Natural killer cell (primary cell): ENCODE results near the gene VAV1. TPM values are rescaled to one million over a fixed set of nuclear protein-coding genes. Genes with fewer than 3 reads are reported as not detected.

Experiments used
- ATAC-seq, 3 donors: fragments of 150-1000 bp in 2 of 3; fragments of 200-7000 bp in 1 of 3; cut with Tn5 transposase; 1 replicate in 1 of 3; 2 replicates in 2 of 3; pipeline ENCODE4 v1.10.0; 2021; ENCODE audit warnings: mild to moderate bottlenecking in 2 of 3, moderate library complexity in 2 of 3
- DNase-seq, 2 donors: peaks; one replicate each; pipeline versions ENCODE4 v3.0.0 to v3.0.0-alpha.2; 2013 to 2021; ENCODE audit warnings: mixed read lengths in 1 of 2
- H3K27ac ChIP-seq: one replicate; pipeline ENCODE4 v1.5.1; 2013; ENCODE audit warnings: mild to moderate bottlenecking, low read length
- H3K27me3 ChIP-seq: one replicate; pipeline ENCODE4 v1.6.1; 2013; ENCODE audit warnings: low read length; ENCODE audit not compliant: control insufficient read depth, insufficient read depth
- H3K36me3 ChIP-seq: one replicate; pipeline ENCODE4 v1.6.1; 2013; ENCODE audit warnings: low read length; ENCODE audit not compliant: control insufficient read depth, insufficient read depth
- H3K4me1 ChIP-seq: one replicate; pipeline ENCODE4 v1.6.1; 2013; ENCODE audit warnings: low read length; ENCODE audit not compliant: control insufficient read depth, insufficient read depth
- H3K4me3 ChIP-seq: one replicate; pipeline ENCODE4 v1.5.1; 2013; ENCODE audit warnings: low read length
- H3K9me3 ChIP-seq: one replicate; pipeline ENCODE4 v1.6.1; 2013; ENCODE audit warnings: low read length; ENCODE audit not compliant: control insufficient read depth, insufficient read depth
- H3K27ac Mint-ChIP-seq, 2 donors: one replicate each; pipeline ENCODE4 v1.8.0; 2022; ENCODE audit warnings: mild to moderate bottlenecking in 2 of 2, mixed read lengths in 2 of 2, moderate library complexity in 1 of 2
- H3K27me3 Mint-ChIP-seq, 2 donors: one replicate each; pipeline ENCODE4 v1.8.0; 2022; ENCODE audit warnings: low read depth in 2 of 2, mixed read lengths in 2 of 2
- H3K36me3 Mint-ChIP-seq: one replicate; pipeline ENCODE4 v1.8.0; 2022; ENCODE audit warnings: mixed read lengths
- H3K4me1 Mint-ChIP-seq, 2 donors: one replicate each; pipeline ENCODE4 v1.8.0; 2022; ENCODE audit warnings: mixed read lengths in 2 of 2
- H3K4me3 Mint-ChIP-seq: one replicate; pipeline ENCODE4 v1.8.0; 2022; ENCODE audit warnings: mild to moderate bottlenecking, moderate library complexity, mixed read lengths
- H3K9me3 Mint-ChIP-seq, 2 donors: one replicate each; pipeline ENCODE4 v1.8.0; 2022; ENCODE audit warnings: mixed read lengths in 2 of 2
- CTCF ChIP-seq: fragments of 200-600 bp; IDR thresholded peaks from one replicate; pipeline ENCODE4 v1.8.0; 2022; ENCODE audit warnings: antibody characterized with exemption
- WGBS: methylation state at CpG from one replicate; pipeline ENCODE4 v1.1.7; 2013; ENCODE audit warnings: missing lambda C conversion rate; ENCODE audit not compliant: insufficient coverage; 5-methylcytosine and 5-hydroxymethylcytosine counted together
- intact Hi-C: fragments of 100-400 bp; cut with micrococcal nuclease; formaldehyde crosslinking; loops from one replicate; pipeline ENCODE4 v1.14.2; 2022
- total RNA-seq, 4 donors: library from RNA; stranded (reverse); fragments of 120-200 nt in 1 of 4; gene quantifications; one replicate each; pipeline versions ENCODE4 v1.2.3 to v1.2.4, GENCODE V29; 2013 to 2022

The VAV1 gene
- total RNA-seq, 3 donors from 2014 or later (not counting 1 experiment from before 2014, with no cell fraction given) = 141 to 167 (median 164) TPM

DNA sequence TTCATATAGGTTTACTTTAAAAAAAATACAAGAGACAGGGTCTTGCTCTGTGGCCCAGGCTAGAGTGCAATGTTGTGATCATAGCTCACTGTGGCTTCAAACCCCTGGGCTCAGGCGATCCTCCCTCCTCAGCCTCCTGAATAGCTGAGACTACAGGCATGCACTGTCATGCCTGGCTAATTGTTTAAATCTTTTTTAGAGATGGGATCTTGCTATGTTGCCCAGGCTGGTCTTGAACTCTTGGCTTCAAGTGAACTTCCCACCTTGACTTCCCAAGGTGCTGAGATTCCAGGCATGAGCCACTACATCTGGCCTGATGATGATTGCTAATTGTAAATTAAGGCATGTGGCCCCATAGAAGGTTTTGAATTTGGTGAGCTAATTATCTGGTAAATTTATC is 79.5 kb downstream of the VAV1 start:
- Mint-ChIP-seq H3K27me3 (no peaks in the 10 kb centered on the region), H3K4me3 (no peak overlapping the region), H3K36me3 (no peaks in the 10 kb centered on the region), H3K27ac (no peak overlapping the region), H3K9me3 (no peaks in the 10 kb centered on the region), H3K4me1 (peaks cover 0 to 6% of the 10 kb centered on the region in 2 donors)
- WGBS = 100% methylated on average over 1 of the region's 1 CpG
- no peaks in the 10 kb centered on the region for H3K9me3 ChIP-seq
- no peak overlapping the region for H3K4me3 ChIP-seq
- no peaks in the 10 kb centered on the region for H3K27me3 ChIP-seq
- no peak for DNase-seq
- H3K4me1 ChIP-seq = no peaks in the 10 kb centered on the region
- intact Hi-C loops = no loop called here
- TF ChIP-seq CTCF = no peak
- peaks cover 78% of the 10 kb centered on the region for H3K36me3 ChIP-seq
- H3K27ac ChIP-seq = no peak overlapping the region
- no peak for ATAC-seq

DNA sequence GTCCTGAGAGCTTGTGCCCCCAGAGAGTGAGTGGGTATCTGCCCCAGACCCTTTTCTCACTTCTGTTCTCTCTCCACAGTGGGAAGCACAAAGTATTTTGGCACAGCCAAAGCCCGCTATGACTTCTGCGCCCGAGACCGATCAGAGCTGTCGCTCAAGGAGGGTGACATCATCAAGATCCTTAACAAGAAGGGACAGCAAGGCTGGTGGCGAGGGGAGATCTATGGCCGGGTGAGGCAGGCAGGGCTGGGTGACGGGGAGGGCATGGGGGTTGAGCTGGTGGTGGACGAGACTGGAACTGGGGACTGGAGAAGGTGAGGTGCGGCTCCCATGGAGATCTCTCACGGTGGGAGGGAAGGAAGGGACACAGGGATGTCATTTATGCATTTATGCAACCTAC is 81.4 kb downstream of the VAV1 start:
- Mint-ChIP-seq H3K27me3 (no peaks in the 10 kb centered on the region), H3K9me3 (no peaks in the 10 kb centered on the region), H3K36me3 (no peaks in the 10 kb centered on the region), H3K4me3 (no peak overlapping the region), H3K27ac (peak overlapping the region in 1 of 2 donors; percentile 70), H3K4me1 (peaks cover 0 to 6% of the 10 kb centered on the region in 2 donors)
- Histone ChIP-seq H3K4me1 (no peaks in the 10 kb centered on the region), H3K27ac (no peak overlapping the region), H3K36me3 (peaks cover 67% of the 10 kb centered on the region), H3K27me3 (no peaks in the 10 kb centered on the region), H3K4me3 (no peak overlapping the region), H3K9me3 (no peaks in the 10 kb centered on the region)
- intact Hi-C loops = no loop called here
- ATAC-seq (no peak), DNase-seq (no peak)
- WGBS = 98% methylated on average over 11 of the region's 11 CpGs
- TF ChIP-seq CTCF = no peak

- DNase-seq = no peak
- ATAC-seq = no peak
- intact Hi-C loops = no loop called here
- H3K36me3 ChIP-seq = peaks cover 62% of the 10 kb centered on the region
- no peak overlapping the region for H3K27ac ChIP-seq
- Mint-ChIP-seq H3K4me1 (peaks cover 0 to 6% of the 10 kb centered on the region in 2 donors), H3K27ac (peak overlapping the region in 1 of 2 donors; percentile 70), H3K4me3 (no peak overlapping the region), H3K27me3 (no peaks in the 10 kb centered on the region), H3K36me3 (no peaks in the 10 kb centered on the region), H3K9me3 (no peaks in the 10 kb centered on the region)
- H3K4me1 ChIP-seq = no peaks in the 10 kb centered on the region
- WGBS = 98% methylated on average over 2 of the region's 2 CpGs
- no peaks in the 10 kb centered on the region for H3K9me3 ChIP-seq
- no peak for TF ChIP-seq CTCF
- no peak overlapping the region for H3K4me3 ChIP-seq
- H3K27me3 ChIP-seq = no peaks in the 10 kb centered on the region
Measured at GRCh38 chr19:6854758-6855157, 82.2 kb downstream of the VAV1 start.

DNA sequence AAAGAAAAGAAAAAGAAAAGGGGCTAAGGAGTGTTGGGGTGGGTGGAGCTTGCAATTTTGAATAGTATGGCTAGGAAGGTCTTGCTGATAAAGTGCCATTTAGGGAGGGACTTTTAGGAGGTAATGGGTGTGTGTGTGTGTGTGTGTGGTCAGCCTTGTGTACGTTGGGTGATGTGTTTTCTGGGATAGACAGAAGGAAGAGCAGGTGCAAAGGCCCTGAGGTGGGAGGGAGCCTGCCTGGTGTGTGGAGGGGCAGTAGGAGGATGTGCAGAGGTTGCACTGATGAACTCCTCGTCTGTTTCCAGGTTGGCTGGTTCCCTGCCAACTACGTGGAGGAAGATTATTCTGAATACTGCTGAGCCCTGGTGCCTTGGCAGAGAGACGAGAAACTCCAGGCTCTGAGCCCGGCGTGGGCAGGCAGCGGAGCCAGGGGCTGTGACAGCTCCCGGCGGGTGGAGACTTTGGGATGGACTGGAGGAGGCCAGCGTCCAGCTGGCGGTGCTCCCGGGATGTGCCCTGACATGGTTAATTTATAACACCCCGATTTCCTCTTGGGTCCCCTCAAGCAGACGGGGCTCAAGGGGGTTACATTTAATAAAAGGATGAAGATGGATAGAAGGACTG is 84.4 kb downstream of the VAV1 start:
- H3K27ac ChIP-seq = no peak overlapping the region
- DNase-seq (no peak), ATAC-seq (no peak)
- intact Hi-C loops = no loop called here
- Mint-ChIP-seq H3K4me1 (peaks cover 0 to 10% of the 10 kb centered on the region in 2 donors), H3K27ac (peak overlapping the region; percentile 68 to 70), H3K9me3 (no peaks in the 10 kb centered on the region), H3K4me3 (no peak overlapping the region), H3K36me3 (no peaks in the 10 kb centered on the region), H3K27me3 (no peaks in the 10 kb centered on the region)
- TF ChIP-seq CTCF = no peak
- no peak overlapping the region for H3K4me3 ChIP-seq
- H3K27me3 ChIP-seq = no peaks in the 10 kb centered on the region
- no peaks in the 10 kb centered on the region for H3K4me1 ChIP-seq
- 90% methylated on average over 14 of the region's 14 CpGs for WGBS
- H3K36me3 ChIP-seq = peaks cover 43% of the 10 kb centered on the region
- H3K9me3 ChIP-seq = no peaks in the 10 kb centered on the region
